Upper lobe of left lung (tissue), 4 donors: ENCODE measurements around the gene LSM3.

ENCODE experiments used
- CTCF ChIP-seq, 6 experiments: fragments of 450-650 bp in 4 of 6; fragments of 200-600 bp in 2 of 6; sonication (generic) in 2 of 6; IDR thresholded peaks; one replicate each; pipeline ENCODE4 v1.5.1; 2016 to 2019; ENCODE audit warnings: antibody characterized with exemption in 6 of 6
- POLR2AphosphoS5 ChIP-seq, 2 donors: sonication (generic); formaldehyde crosslinking; IDR thresholded peaks; one replicate each; pipeline ENCODE4 v1.5.1; 2017; ENCODE audit warnings: antibody characterized with exemption in 2 of 2

- TF ChIP-seq CTCF (IDR thresholded peaks at IDR 0.05) = no peak
- TF ChIP-seq POLR2AphosphoS5 (IDR thresholded peaks at IDR 0.05) = no peak
Measured at GRCh38 chr3:14236902-14237301, 58.3 kb downstream of the LSM3 start.
